Measurements from ENCODE around the gene OR52R1.

- TF ChIP-seq CTCF (conservative IDR thresholded peaks at IDR 0.05; ENCODE audit: low read depth, low read length) (no peak), EZH2 (IDR thresholded peaks at IDR 0.05; ENCODE audit: low read length, unreplicated experiment) (no peak)
These were observed 16.8 kb upstream of the OR52R1 start, which contains the start of gene OR51F2 for GRCh38 chr11:4821021-4821420.

Data from PC-3 (cell line).